Measurements from ENCODE around the gene MRPL33. TPM values are rescaled to one million over a fixed set of nuclear protein-coding genes. Genes with fewer than 3 reads are reported as not detected.

MRPL33 gene
- polyA plus RNA-seq, 1 donor from 2014 or later = 406 TPM

GRCh38 chr2:27824401-27824800, 52.9 kb downstream of the MRPL33 start:
- Histone ChIP-seq H3F3A (ENCODE audit: insufficient read depth, low read length, poor library complexity, severe bottlenecking) (no peaks in the 10 kb centered on the region), H3K4me2 (ENCODE audit: low read length) (no peak overlapping the region), H4K20me1 (ENCODE audit: insufficient read depth) (no peaks in the 10 kb centered on the region), H3K27ac (ENCODE audit: low read length) (no peak overlapping the region), H3K36me3 (ENCODE audit: insufficient read depth, low read length) (no peaks in the 10 kb centered on the region), H3K4me3 (ENCODE audit: low read length) (no peak overlapping the region), H2AFZ (ENCODE audit: low read depth, low read length) (no peak overlapping the region), H3K9ac (ENCODE audit: low read length) (no peak overlapping the region), H3K9me2 (ENCODE audit: insufficient read depth, low read length) (no peaks in the 10 kb centered on the region), H3K9me3 (ENCODE audit: low read length) (peaks cover 6% of the 10 kb centered on the region), H3K27me3 (ENCODE audit: insufficient read depth, low read depth, low read length) (no peaks in the 10 kb centered on the region), H3K79me2 (replicated peaks; ENCODE audit: insufficient read depth, low read length) (no peaks in the 10 kb centered on the region)
- no peak for TF ChIP-seq EZH2 (IDR thresholded peaks at IDR 0.05; ENCODE audit: borderline replicate concordance, insufficient read depth, low read length, poor library complexity, severe bottlenecking)
- no peak for TF ChIP-seq EP300 (conservative IDR thresholded peaks at IDR 0.05; ENCODE audit: poor library complexity, severe bottlenecking)
- no peak for TF ChIP-seq MXI1 (conservative IDR thresholded peaks at IDR 0.05; ENCODE audit: poor library complexity, severe bottlenecking)
- TF ChIP-seq POLR2AphosphoS5 (IDR thresholded peaks at IDR 0.05) = no peak
- no peak for TF ChIP-seq SMC3 (conservative IDR thresholded peaks at IDR 0.05; ENCODE audit: poor library complexity)
- no peak for TF ChIP-seq REST (IDR thresholded peaks at IDR 0.05; ENCODE audit: borderline replicate concordance)
- TF ChIP-seq, protein P1, sequence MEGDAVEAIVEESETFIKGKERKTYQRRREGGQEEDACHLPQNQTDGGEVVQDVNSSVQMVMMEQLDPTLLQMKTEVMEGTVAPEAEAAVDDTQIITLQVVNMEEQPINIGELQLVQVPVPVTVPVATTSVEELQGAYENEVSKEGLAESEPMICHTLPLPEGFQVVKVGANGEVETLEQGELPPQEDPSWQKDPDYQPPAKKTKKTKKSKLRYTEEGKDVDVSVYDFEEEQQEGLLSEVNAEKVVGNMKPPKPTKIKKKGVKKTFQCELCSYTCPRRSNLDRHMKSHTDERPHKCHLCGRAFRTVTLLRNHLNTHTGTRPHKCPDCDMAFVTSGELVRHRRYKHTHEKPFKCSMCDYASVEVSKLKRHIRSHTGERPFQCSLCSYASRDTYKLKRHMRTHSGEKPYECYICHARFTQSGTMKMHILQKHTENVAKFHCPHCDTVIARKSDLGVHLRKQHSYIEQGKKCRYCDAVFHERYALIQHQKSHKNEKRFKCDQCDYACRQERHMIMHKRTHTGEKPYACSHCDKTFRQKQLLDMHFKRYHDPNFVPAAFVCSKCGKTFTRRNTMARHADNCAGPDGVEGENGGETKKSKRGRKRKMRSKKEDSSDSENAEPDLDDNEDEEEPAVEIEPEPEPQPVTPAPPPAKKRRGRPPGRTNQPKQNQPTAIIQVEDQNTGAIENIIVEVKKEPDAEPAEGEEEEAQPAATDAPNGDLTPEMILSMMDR (IDR thresholded peaks at IDR 0.05; ENCODE audit: poor library complexity, severe bottlenecking) = no peak
- no peak for TF ChIP-seq RAD21 (conservative IDR thresholded peaks at IDR 0.05)
- TF ChIP-seq TAF1 (IDR thresholded peaks at IDR 0.05; ENCODE audit: low read depth) = no peak

GRCh38 chr2:27828305-27828704, 56.8 kb downstream of the MRPL33 start:
- H3K9me3 ChIP-seq (ENCODE audit: low read length) = peaks cover 6% of the 10 kb centered on the region
- no peaks in the 10 kb centered on the region for H3K36me3 ChIP-seq (ENCODE audit: insufficient read depth, low read length)
- H3K79me2 ChIP-seq (replicated peaks; ENCODE audit: insufficient read depth, low read length) = no peaks in the 10 kb centered on the region
- no peak overlapping the region for H2AFZ ChIP-seq (ENCODE audit: low read depth, low read length)
- no peaks in the 10 kb centered on the region for H3K27me3 ChIP-seq (ENCODE audit: insufficient read depth, low read depth, low read length)
- H3K9ac ChIP-seq (ENCODE audit: low read length) = no peak overlapping the region
- no peak overlapping the region for H3K4me2 ChIP-seq (ENCODE audit: low read length)
- no peak overlapping the region for H3K27ac ChIP-seq (ENCODE audit: low read length)
- no peak overlapping the region for H3K4me3 ChIP-seq (ENCODE audit: low read length)
- H4K20me1 ChIP-seq (ENCODE audit: insufficient read depth) = no peaks in the 10 kb centered on the region
- H3F3A ChIP-seq (ENCODE audit: insufficient read depth, low read length, poor library complexity, severe bottlenecking) = no peaks in the 10 kb centered on the region
- TF ChIP-seq SMC3 (conservative IDR thresholded peaks at IDR 0.05; ENCODE audit: poor library complexity) (no peak), MXI1 (conservative IDR thresholded peaks at IDR 0.05; ENCODE audit: poor library complexity, severe bottlenecking) (no peak), TAF1 (IDR thresholded peaks at IDR 0.05; ENCODE audit: low read depth) (no peak), EZH2 (IDR thresholded peaks at IDR 0.05; ENCODE audit: borderline replicate concordance, insufficient read depth, low read length, poor library complexity, severe bottlenecking) (no peak), REST (IDR thresholded peaks at IDR 0.05; ENCODE audit: borderline replicate concordance) (no peak), RAD21 (conservative IDR thresholded peaks at IDR 0.05) (no peak)
- TF ChIP-seq, protein P1 (IDR thresholded peaks at IDR 0.05; ENCODE audit: poor library complexity, severe bottlenecking) = no peak
- H3K9me2 ChIP-seq (ENCODE audit: insufficient read depth, low read length) = no peaks in the 10 kb centered on the region

Measured in neural cell (in vitro differentiated cells).